ENCODE measurements around the gene C16orf82.

DNA sequence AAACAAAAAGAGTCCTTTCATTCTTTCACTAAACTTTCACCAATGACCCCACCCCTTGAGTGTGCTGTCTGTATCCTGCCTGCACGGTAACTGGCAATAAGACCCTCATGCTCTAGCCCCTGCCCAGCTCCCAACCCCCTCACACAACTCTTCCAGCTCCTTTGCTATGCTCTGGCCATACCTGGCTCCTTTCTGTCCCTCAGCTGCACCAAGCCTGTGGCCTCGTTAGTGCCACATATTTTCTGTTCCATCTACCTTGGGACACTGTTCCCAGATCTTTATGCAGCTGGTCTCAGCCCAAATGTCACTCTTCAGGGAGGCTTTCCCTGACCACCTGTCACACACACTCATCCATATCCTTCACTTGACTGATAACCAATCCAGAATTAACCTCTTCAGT lies 47.3 kb downstream of the C16orf82 start:
- TF ChIP-seq, protein P1, sequence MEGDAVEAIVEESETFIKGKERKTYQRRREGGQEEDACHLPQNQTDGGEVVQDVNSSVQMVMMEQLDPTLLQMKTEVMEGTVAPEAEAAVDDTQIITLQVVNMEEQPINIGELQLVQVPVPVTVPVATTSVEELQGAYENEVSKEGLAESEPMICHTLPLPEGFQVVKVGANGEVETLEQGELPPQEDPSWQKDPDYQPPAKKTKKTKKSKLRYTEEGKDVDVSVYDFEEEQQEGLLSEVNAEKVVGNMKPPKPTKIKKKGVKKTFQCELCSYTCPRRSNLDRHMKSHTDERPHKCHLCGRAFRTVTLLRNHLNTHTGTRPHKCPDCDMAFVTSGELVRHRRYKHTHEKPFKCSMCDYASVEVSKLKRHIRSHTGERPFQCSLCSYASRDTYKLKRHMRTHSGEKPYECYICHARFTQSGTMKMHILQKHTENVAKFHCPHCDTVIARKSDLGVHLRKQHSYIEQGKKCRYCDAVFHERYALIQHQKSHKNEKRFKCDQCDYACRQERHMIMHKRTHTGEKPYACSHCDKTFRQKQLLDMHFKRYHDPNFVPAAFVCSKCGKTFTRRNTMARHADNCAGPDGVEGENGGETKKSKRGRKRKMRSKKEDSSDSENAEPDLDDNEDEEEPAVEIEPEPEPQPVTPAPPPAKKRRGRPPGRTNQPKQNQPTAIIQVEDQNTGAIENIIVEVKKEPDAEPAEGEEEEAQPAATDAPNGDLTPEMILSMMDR (IDR thresholded peaks at IDR 0.05; ENCODE audit: low read depth, low read length, poor library complexity, severe bottlenecking) = no peak
- no peak for TF ChIP-seq EZH2phosphoT487 (IDR thresholded peaks at IDR 0.05; ENCODE audit: borderline replicate concordance, low read length)

All from DOHH2 (cell line).